ENCODE data around the gene CLDN14.
"Not testable (repeated sequence)": the region's sequence is repeated elsewhere in the genome, so short reads cannot be mapped to it uniquely, and the experiment has no call there.

CLDN14 gene

DNA sequence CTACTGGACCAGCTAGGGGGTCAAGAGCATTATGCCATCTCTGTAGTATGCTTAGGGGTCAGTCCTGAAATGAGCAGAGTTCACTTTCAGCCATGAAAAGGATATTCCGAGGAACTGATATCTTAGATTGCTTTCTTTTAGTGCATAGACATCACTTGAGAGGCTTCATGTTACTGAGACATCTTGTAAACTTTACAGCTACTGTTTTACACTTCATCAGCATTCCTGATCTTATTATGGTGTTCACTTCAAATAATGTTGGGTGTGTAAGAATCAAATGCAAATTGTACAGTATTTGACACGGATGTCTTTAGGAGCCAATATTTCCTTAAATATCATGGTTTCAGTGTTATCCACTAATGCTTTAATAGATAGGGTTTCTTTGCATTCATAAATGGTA, 22.4 kb upstream of the CLDN14 start:
- no peak for DNase-seq (ENCODE audit: low read depth in 2 of 3, low spot score in 2 of 3)

DNA sequence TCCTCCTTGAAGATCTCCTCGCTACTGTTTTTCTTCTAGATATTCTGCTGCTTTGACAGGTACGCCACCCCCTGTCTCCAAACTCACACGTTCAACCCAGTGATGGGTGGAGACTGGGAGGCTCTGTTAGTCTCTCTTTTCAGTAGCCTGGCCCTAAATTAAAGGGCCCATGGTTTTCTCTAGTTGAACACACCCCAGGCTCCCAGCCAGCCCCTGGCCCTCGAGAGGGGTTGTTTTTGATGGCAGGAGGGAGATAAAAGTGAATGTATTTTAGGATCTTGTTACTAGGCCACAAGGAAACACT, 21.6 kb upstream of the CLDN14 start:
- DNase-seq (ENCODE audit: low read depth in 2 of 3, low spot score in 2 of 3), result no peak

DNA sequence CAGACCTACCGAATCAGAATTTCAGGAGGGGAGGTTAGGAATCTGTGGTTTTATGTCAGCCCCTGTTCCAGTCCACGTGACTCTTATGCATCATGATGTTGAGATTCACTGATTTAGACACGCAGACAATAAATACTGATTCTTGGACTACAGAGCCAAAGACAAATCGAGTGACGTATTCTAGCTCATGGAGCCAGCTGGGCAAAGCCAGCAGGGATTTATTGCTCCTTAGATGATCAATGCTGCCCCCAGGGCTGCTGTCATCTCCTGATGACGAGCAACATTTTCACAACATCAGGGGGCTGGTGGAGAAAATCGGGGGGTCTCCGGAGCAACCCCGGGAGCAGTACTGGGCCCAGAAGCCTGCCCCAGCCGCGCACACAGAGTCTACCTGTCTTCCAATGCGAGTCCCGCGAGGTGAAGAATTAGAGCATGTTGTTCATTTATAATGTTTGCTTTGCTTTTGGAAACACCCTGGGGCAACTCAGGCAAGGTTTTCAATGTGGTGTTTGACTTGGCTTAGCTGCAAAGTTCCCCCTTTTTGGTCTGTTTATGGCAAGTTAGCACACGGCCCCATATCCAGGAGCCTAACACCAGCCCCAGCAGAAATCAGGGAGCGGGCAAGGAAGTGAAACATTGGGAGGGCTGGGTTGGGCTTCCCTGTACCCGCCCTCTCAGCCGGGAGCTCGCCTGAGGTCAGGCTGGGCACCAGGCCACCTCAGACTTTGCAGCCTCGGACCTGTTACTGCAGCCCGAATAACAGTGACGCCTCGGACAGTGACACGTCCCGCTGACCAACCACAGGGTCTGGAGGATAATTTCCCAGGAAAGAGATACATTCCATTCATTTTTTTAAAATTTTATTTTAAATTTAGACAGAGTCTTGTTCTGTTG, 19.9 kb upstream of the CLDN14 start:
- no peak for DNase-seq (ENCODE audit: low read depth in 2 of 3, low spot score in 2 of 3)

DNA sequence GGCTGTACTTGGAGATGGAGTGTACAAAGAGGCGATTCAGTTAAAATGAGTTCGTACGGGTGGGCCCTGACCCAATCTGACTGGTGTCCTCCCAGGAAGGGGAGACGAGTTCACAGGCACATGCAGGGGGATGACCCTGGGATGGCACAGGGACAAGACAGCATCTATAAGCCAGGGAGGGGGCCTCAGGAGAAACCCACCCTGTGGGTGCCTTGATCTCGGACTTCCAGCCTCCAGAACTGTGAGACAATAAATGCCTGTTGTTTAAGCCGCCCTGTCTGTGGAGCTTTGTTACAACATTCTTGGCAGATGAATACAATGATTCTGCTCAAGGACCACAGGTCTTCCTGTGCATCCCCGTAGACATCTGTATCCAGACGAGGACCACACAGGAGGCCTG, 14.6 kb upstream of the CLDN14 start:
- no peak for DNase-seq (ENCODE audit: low read depth in 2 of 3, low spot score in 2 of 3)

DNA sequence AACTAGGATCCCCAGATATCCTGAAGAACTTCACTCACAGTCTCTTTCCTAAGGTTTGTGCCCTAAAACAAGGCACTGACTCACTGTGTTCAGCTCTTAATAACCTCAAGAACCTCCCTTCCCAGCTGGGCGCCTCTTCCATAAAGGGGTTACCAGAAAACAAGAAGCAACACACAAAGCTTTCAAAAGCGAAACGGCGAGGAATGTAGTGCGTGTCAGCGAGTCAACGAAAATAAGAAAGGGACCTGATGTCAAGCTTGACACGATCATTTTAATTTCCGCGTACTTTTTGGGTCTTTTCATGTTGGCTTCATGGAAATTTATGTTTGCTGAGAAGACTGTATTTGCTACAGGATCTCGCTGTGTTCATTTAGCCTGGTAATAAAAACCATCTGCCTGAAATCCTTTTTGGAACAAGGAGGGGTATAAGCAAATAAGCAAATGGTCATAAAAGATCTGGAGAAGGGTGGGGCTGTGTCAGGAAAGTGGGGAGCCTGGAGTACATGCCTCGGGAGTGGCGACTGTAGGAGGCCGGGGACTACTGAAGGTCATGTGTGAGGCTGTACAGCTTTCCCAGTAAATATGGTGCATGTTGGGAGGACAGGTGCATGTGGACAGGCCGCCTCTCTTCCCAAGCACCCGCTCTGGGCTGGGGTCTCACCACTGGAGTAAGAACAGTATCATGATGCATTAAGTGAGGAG, 11.4 kb upstream of the CLDN14 start:
- DNase-seq (ENCODE audit: low read depth in 2 of 3, low spot score in 2 of 3), result no peak

DNA sequence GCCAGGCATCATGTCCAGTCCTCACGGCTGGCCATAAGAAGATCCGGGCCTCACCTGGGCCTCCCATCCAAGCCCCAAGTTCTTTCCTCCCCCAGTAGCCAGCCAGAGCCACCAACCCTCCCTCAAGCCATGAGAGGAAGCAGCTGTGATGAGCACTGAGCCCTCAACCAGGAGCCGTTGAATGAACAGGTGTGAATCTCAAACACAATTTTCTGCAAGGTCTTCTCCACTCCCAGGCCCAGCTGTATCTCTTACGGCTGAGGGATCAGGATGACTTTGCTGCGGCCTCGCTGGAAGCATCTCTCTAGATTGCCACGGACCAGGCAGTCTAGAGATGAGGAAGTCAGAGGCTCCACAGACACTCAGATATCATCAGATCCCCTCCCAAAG, 9.8 kb upstream of the CLDN14 start:
- DNase-seq (ENCODE audit: low read depth in 2 of 3, low spot score in 2 of 3), result no peak

DNA sequence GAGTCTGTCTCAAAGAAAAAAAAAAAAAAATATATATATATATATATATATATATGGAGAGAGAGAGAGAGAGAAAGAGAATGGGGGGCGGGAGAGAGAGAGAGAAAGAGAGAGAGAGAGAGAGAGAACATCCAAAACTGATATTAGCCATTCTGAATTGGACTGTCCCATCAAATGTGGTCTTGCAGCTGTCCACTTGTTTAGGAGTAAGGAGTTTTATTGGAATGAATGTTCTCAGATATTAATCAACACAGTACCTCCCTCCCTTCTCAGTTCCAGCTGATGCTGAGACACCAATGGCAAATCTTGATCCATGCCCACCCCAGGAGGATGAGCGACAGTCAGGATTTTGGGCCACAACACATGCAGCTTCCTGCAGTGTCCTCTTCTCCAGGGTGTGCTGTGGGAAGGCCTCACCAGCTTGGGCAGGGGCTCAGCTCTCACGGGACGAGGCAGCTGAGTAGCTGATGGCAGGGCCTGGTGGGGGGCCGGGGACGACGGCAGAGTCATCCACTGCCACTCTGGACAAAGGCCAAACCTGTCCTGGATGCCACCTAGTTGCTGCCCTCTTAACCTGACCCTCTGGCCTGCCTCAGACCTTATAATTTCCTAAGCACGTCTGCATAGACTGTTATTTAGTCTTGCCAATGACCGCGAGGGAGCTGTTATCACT, 9.3 kb upstream of the CLDN14 start:
- DNase-seq (ENCODE audit: low read depth in 2 of 3, low spot score in 2 of 3), result no peak

DNA sequence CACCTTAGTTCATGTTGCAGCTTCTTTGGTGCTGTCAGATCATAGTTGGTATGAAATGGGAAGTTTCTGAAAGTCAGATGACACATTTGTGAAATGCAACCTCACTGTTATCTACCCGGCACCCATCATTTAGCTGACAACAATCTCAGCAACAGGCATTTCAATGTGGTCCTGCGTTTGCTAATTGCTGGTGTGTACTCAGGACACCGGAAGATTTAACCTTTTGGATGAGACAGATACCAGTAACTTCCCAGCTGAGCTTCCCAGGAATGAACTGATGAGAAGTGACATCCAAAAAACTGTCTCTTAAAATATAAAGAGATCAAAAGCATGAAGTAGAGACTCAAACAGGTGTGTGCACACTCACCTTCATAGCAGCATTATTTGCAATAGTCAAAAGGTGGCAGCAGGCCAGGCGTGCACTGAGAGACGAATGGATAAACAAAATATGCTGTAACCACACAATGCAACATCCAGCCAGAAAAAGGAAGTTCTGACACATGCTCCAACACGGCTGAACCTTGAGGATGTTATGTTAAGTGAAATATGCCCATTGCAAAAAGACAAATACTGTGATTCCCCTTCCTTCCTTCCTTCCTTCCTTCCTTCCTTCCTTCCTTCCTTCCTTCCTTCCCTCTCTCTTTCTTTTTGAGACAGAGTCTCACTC, 7.9 kb upstream of the CLDN14 start:
- no peak for DNase-seq (ENCODE audit: low read depth in 2 of 3, low spot score in 2 of 3)

DNA sequence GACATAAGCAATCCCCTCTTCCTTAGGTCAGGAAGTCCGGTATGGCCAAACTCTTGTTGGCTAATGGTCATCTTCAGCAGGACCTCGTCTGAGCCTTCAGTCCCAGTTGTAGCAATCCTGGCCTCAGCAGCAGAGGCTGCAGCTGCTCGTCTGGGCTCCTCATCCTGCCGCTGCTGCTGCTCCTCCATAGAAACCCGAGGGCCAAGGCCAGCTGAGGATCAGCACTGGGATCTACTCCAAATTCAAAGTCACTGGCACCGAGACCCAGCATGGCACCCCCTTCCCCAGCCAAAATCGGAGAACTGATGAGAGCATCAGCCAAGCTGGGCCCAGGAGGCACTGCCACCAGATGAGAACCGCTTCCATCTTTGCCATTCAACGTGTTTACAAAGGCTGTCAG, 6.3 kb upstream of the CLDN14 start:
- no peak for DNase-seq (ENCODE audit: low read depth in 2 of 3, low spot score in 2 of 3)

DNA sequence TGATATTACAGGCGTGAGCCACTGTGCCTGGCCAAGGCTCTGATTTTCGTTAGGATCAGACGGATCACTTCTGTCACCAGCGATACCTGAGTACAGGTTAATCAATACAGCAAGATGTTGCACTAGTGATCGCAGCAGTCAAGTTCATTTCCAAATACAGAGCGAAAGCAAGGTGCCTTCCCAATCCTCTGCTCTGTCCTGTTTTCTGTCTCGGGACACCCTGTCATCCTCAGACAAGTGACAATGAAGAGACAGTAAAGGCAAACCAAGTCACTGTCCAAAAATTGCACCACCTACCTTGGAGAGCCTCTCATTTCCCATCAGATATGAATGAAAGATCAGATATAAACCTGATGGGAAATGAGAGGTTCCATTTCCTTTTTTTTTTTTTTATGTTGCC, 5.6 kb upstream of the CLDN14 start:
- no peak for DNase-seq (ENCODE audit: low read depth in 2 of 3, low spot score in 2 of 3)

DNA sequence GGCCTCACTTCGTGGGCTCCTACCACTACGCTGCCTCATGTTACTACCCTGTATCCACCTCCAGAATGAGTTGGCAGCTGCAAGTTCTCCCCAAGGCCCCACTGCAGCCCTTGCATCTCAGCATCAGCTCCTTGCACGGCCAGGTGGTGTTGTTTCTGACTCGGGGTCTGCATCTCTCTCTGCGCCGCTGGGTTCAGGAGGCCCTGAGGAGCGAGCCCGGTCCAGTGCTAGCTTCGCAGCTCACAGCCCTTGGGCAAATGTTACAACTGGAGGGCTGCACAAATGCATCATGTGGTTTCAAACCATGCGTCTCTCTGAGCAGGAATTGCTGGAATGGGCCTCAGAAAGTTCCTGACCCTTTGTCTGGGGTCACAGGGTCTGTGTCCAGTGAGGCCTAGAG, 3.2 kb upstream of the CLDN14 start:
- DNase-seq (ENCODE audit: low read depth in 2 of 3, low spot score in 2 of 3), result no peak

DNA sequence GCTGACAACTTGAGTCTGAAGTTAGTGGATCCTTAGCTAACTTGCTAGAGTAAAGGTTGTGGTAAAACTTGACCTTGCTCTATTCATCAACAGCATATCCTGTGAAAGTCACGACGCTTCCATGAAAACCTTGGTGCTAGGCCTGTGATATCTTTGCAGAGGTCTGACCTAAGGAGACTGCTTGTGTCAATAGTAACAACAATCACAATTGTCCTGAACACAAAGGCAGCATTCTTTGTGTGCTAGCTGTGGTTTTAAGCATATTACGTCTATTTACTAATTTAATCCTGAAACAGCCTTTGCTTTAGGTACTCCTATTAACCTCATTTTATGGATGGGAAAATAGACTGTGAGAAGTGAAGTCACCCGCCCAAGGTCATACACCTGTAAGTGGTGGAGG, 2.8 kb upstream of the CLDN14 start:
- no peak for DNase-seq (ENCODE audit: low read depth in 2 of 3, low spot score in 2 of 3)

DNA sequence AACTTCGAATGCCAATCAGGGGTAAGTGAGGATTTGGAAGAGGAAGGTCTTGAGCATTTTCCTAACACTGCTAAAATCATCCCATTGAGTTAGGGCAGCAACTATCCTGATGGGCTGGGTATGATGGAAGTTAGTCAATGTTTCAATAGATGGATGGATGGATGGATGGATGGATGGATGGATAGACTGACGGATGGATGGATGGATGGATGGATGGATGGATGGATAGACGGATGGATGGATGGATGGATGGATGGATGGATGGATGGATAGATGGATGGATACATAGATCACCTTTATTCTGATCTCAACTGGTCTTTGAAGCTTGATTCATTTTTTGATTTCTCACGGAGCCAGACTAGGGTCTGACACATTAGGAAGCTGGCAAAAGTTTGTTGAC, 2.3 kb upstream of the CLDN14 start:
- DNase-seq (ENCODE audit: low read depth in 2 of 3, low spot score in 2 of 3), result no peak

DNA sequence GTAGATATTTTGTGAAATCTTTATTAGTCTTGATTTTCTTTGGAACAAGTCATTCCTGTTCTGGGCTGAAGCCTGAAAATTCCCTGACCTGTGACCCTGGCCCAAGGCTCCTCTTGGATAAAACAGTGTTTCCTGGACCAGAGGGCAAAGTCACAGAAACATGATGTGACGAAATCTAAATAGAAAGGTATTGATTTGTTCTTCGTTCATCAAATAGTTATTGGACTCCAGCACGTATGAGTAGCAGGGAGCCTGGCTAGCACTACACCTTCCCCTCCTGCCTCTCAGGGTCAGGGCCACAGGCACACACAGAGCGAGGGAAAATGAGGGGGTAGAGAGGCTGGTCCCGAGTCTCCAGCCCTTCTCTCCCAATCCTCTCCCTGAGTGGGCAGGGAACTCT, 1.7 kb upstream of the CLDN14 start:
- no peak for DNase-seq (ENCODE audit: low read depth in 2 of 3, low spot score in 2 of 3)

DNA sequence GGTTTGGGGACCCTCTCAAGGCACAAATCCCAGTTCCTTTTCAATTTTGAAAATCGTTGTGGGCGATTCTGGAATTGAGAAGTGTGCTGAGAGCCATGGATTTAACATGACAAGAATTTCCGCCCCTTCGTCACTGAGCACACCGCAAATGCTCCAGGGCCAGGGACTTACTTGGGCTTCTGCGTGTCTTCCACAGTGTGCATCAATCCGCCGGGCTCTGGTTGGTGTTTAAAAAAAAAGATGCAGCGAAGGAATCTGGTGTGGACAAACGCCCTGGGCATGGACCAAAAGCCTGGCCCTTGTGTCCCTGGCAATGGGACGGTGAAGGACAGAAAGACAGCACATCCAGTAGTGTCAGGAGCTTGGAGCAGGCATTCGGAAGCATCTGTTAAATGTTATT, 696 bp upstream of the CLDN14 start:
- DNase-seq (ENCODE audit: low read depth in 2 of 3, low spot score in 2 of 3), result no peak

DNA sequence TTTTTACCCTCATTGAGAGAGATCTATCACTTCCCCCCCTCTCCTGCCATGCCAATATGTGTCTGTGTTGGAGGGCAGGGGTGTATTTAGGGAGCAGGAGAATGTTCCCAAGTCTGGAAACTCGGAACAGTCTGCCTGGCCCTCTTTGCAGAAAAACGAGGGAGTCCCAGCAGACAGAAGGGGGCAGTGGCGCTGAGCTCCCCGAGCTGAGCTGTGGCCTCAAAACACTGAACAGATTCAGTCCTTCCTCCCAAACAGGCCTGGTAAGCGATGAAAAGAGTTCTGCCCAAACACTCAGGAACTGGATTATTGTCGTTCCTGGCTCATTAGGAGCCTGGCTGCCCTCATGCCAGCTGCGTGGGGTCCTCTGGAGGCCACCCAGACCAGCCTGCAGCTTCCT, 981 bp downstream of the CLDN14 start:
- DNase-seq (ENCODE audit: low read depth in 2 of 3, low spot score in 2 of 3), result no peak

DNA sequence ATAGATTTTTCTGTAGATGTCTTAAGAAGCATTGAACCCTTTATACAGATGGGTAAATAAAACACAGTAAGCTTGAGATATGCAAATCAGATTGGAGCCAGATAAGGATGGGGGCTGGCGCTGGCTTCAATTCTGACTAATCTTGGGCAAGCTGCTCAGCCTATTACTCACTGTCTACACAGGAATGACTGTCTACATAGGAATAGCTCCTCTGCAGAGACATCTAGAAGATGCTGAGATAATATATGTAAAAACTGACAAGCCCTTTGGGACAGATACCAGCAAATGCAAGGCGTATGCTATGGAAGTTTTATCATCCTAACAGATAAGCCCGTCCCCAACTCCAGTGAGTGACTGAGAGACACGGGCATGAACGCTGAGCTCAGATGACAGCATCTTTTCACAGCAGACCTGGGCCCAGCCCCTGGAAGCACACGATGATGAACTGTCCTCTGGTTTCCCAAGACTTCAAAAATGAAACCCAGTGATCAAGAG, 1.7 kb downstream of the CLDN14 start:
- DNase-seq (ENCODE audit: low read depth in 2 of 3, low spot score in 2 of 3), result peak in 1 of 3 experiments; percentile 11

DNA sequence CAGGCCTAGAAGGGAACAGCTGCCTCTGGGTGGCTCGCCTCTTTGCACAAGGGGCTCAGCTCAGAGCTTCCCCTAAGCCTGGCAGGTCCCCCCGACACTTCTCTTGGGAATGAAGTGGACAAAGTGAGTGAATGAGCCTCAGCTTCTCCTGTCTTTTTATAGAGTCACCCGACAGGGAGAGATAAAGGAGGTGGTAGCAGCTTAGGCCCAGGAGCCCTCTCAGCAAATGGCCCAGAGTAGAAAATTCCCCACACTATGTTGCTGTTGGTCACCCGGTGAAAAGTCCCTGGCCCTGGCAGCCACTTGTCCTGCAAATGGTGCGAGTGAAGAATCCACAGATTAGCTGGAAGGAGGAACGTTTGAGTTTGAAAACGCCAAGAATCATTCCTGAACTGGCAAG, 2.4 kb downstream of the CLDN14 start:
- DNase-seq (ENCODE audit: low read depth in 2 of 3, low spot score in 2 of 3), result no peak

DNA sequence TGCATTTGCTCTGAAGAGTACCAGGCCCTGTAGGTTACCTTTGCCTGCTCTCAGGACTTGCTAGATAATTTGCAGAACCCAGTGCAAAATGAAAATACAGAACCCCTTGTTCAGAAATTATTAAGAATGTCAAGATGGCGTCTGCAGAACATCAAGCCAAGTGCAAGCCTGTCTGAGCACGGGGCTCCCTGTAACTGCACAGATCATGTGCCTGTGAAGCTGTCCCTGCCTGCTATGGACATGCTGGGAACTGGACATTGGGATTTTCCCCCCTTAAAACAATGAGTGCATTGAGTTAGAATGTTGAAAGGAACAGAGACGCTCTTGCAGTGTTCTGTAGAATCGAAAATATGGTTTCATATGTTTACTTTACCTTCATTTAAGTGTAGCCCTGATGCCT, 2.9 kb downstream of the CLDN14 start:
- DNase-seq (ENCODE audit: low read depth in 2 of 3, low spot score in 2 of 3), result no peak

DNA sequence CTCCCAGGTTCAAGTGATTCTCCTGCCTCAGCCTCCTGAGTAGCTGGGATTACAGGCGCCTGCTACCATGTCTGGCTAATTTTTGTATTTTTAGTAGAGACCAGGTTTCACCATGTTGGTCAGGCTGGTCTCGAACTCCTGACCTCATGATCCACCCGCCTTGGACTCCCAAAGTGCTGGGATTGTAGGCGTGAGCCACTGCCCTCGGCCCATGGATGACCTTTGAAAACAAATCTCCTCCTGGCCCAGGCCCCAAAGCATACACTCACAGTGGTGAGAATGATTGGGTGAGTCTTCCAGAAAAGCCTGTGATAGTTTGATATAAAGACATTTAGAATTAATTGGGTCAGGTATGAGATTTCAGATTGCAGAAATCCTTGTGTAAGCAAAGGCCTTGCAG, 3.4 kb downstream of the CLDN14 start:
- not testable (repeated sequence) for DNase-seq (ENCODE audit: low read depth in 2 of 3, low spot score in 2 of 3)

DNA sequence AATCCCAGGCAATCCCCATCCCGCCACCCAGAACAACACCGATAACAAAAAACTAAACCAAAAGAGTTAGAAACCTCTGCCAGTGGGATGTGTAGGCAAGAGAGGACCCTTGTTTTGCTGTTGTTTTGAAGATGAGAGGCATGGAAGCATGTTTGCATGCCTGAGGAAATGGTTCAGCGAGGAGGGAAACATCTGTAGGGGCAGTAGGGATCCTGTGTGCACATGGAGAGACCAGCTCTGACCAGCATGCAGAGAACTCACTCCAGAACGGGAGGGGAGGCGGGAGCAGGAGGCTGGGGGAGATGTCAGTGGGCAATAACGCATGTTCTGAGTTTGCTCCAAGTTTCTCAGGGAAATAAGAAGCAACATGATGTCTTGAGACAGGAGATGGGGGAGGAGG, 5.3 kb downstream of the CLDN14 start:
- no peak for DNase-seq (ENCODE audit: low read depth in 2 of 3, low spot score in 2 of 3)

DNA sequence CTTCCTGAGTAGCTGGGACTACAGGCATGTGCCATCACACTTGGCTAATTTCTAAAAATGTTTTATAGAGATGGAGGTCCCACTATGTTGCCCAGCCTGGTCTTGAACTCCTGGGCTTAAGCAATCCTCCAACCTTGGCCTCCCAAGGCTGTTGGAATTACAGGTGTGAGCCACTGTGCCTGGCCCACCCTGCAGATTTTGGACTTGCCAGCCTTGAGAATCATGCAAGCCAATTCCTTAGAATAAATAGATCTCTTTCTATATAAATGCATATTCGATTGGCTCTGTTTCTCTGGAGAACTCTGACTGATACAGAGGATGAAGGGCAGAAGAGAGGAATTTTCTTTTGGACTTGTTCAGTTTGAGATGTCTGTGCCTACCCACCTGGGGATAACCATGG, 6.7 kb downstream of the CLDN14 start:
- DNase-seq (ENCODE audit: low read depth in 2 of 3, low spot score in 2 of 3), result no peak

Data from activated CD8-positive, alpha-beta memory T cell treated with anti-CD3 and anti-CD28 coated beads for 48 hours (primary cell).